Parathyroid adenoma (tissue), 2 donors: Measurements from ENCODE around the gene ZFR2.

Source experiments
- H2AFZ ChIP-seq: fragments of 300-600 bp; sonication (generic); one replicate; pipeline ENCODE4 v1.7.0; 2017; ENCODE audit warnings: antibody characterized with exemption, mild to moderate bottlenecking
- H3K27ac ChIP-seq: fragments of 300-600 bp; sonication (generic); one replicate; pipeline ENCODE4 v1.7.0; 2017
- H3K27me3 ChIP-seq: fragments of 300-600 bp; sonication (generic); one replicate; pipeline ENCODE4 v1.7.0; 2017; ENCODE audit warnings: low read length; ENCODE audit not compliant: control insufficient read depth, insufficient read depth
- H3K36me3 ChIP-seq: fragments of 300-600 bp; sonication (generic); one replicate; pipeline ENCODE4 v1.7.0; 2017; ENCODE audit warnings: low read length; ENCODE audit not compliant: control insufficient read depth, insufficient read depth
- H3K4me1 ChIP-seq: fragments of 300-600 bp; sonication (generic); one replicate; pipeline ENCODE4 v1.7.0; 2017; ENCODE audit warnings: control low read depth
- H3K4me2 ChIP-seq: fragments of 300-600 bp; sonication (generic); one replicate; pipeline ENCODE4 v1.7.0; 2017; ENCODE audit warnings: low read length
- H3K4me3 ChIP-seq: fragments of 300-600 bp; sonication (generic); one replicate; pipeline ENCODE4 v1.7.0; 2017; ENCODE audit warnings: low read depth, low read length
- H3K79me2 ChIP-seq: fragments of 300-600 bp; sonication (generic); one replicate; pipeline ENCODE4 v1.7.0; 2017; ENCODE audit warnings: control low read depth
- H3K9ac ChIP-seq: fragments of 300-600 bp; sonication (generic); one replicate; pipeline ENCODE4 v1.7.0; 2017; ENCODE audit warnings: mild to moderate bottlenecking
- H3K9me3 ChIP-seq: fragments of 300-600 bp; sonication (generic); one replicate; pipeline ENCODE4 v1.7.0; 2017; ENCODE audit warnings: low read length; ENCODE audit not compliant: control insufficient read depth
- CTCF ChIP-seq: fragments of 300-600 bp; sonication (generic); IDR thresholded peaks from one replicate; pipeline ENCODE4 v1.7.0; 2017; ENCODE audit warnings: antibody characterized with exemption, mild to moderate bottlenecking
- donor health status: primary hyperparathyroidism.

The ZFR2 gene

DNA sequence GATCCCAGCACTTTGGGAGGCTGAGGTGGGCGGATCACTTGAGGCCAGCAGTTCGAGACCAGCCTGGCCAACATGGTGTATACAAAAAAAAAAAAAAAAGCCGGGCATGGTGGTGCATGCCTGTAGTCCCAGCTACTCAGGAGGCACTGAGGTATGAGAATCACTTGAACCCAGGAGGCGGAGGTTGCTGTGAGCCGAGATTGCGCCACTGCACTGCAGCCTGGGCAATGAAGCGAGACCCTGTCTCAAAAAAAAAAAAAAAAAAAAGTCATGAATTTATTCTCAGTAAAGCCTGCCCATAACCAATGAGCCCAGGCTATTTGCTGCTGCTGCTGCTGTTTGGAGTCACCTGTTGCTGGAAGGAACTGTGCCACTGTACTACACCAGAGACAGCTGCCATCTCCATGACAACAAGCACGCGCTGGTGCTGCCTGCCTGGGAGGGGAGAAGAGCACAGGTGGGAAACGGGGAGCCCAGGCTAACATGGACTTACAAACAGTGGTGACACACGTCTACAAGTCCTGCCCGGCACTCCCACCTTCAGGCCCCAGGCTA, 11.3 kb downstream of the ZFR2 start:
- H2AFZ ChIP-seq = no peak overlapping the region
- no peaks in the 10 kb centered on the region for H3K27me3 ChIP-seq
- no peaks in the 10 kb centered on the region for H3K36me3 ChIP-seq
- no peak overlapping the region for H3K4me2 ChIP-seq
- no peak for TF ChIP-seq CTCF
- H3K4me1 ChIP-seq = no peaks in the 10 kb centered on the region
- H3K4me3 ChIP-seq = no peak overlapping the region
- no peaks in the 10 kb centered on the region for H3K79me2 ChIP-seq
- no peak overlapping the region for H3K9ac ChIP-seq
- H3K27ac ChIP-seq = no peak overlapping the region
- H3K9me3 ChIP-seq = no peaks in the 10 kb centered on the region

DNA sequence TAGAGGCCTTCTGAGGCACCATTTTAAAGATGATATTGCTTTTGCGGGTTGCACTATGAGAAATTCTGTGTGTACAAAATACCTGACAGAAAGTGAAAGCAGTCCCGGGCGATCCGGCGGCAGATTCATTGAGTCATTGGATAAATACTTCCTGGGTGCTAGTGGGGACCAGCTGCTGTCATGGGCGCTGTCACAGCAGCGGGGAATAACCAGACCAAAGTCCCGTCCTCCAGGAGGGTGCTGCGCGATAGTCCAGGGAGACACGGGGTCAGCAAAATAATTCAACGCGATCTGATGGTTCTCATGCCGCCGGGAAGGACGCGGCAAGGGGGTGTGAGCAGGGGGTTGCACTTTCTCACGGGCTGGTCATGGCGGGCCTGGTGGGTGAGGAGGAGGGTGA, 13.5 kb downstream of the ZFR2 start:
- Histone ChIP-seq H3K4me2 (no peak overlapping the region), H3K27ac (no peak overlapping the region), H3K9ac (no peak overlapping the region), H3K79me2 (no peaks in the 10 kb centered on the region), H3K9me3 (no peaks in the 10 kb centered on the region), H3K4me1 (no peaks in the 10 kb centered on the region), H3K36me3 (no peaks in the 10 kb centered on the region), H3K27me3 (no peaks in the 10 kb centered on the region), H3K4me3 (no peak overlapping the region), H2AFZ (no peak overlapping the region)
- no peak for TF ChIP-seq CTCF

GRCh38 chr19:3852614-3853254, 16.1 kb downstream of the ZFR2 start:
- Histone ChIP-seq H3K4me3 (no peak overlapping the region), H3K9me3 (no peaks in the 10 kb centered on the region), H3K36me3 (no peaks in the 10 kb centered on the region), H3K27ac (no peak overlapping the region), H3K27me3 (no peaks in the 10 kb centered on the region), H3K79me2 (no peaks in the 10 kb centered on the region), H3K4me2 (no peak overlapping the region), H3K4me1 (no peaks in the 10 kb centered on the region), H3K9ac (no peak overlapping the region), H2AFZ (no peak overlapping the region)
- no peak for TF ChIP-seq CTCF

DNA sequence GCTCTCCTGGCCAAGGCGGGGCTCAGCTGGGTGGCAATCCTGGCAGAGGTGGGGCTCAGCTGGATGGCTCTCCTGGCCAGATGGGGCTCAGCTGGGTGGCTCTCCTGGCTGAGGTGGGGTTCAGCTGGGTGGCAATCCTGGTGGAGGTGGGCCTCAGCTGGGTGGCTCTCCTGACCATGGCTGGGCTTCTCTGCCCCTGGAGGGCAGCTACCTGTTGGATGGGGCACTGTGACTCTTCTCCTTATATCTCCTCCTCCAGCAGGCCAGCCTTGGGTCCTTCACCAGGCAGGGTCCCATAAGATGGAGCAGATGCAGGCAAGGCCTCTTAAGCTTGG, 16.7 kb downstream of the ZFR2 start:
- no peak overlapping the region for H2AFZ ChIP-seq
- no peak for TF ChIP-seq CTCF
- H3K4me2 ChIP-seq = no peak overlapping the region
- no peak overlapping the region for H3K9ac ChIP-seq
- H3K27ac ChIP-seq = no peak overlapping the region
- no peaks in the 10 kb centered on the region for H3K4me1 ChIP-seq
- H3K79me2 ChIP-seq = no peaks in the 10 kb centered on the region
- H3K4me3 ChIP-seq = no peak overlapping the region
- no peaks in the 10 kb centered on the region for H3K27me3 ChIP-seq
- no peaks in the 10 kb centered on the region for H3K9me3 ChIP-seq
- H3K36me3 ChIP-seq = no peaks in the 10 kb centered on the region
